ENCODE results near the gene TP53I13. TPM values are rescaled to one million over a fixed set of nuclear protein-coding genes. Genes with fewer than 3 reads are reported as not detected.

The TP53I13 gene
- total RNA-seq, 1 experiment from 2014 or later, result 33.3 TPM

DNA sequence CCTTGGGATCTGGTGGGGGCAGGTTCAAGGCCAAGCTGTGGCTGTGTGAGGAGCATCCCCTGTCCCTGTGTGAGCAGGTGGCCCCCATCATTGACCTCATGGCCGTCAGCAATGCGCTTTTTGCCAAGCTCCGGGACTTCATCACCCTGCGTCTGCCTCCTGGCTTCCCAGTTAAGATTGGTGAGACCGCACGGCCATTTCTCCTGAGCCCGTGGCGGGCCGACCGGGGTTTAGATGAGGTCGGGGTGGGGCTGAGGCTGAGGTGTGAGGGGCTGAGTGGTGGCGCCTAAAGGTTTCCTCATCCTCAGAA is 43.5 kb downstream of the TP53I13 start:
- no peak for DNase-seq (ENCODE audit: low read depth, low spot score)
- ChIA-PET POLR2A (no interaction called here), CTCF (no interaction called here), RAD21 (ENCODE audit: low non-redundant PET in 1 of 2, low total read pairs in 2 of 2, uncharacterized antibody in 2 of 2, unreplicated experiment in 2 of 2) (no interaction called here)
- Histone ChIP-seq H3K79me2 (ENCODE audit: insufficient read depth, low read length) (peaks cover 2% of the 10 kb centered on the region; the same call in 1 of the 2 replicates), H4K20me1 (ENCODE audit: insufficient read depth) (no peaks in the 10 kb centered on the region), H3K27ac (ENCODE audit: low read depth, low read length) (no peak overlapping the region), H3K36me3 (ENCODE audit: control insufficient read depth in 1 of 2, insufficient read depth in 2 of 2, low read length in 2 of 2) (no peaks in the 10 kb centered on the region), H3K9ac (ENCODE audit: low read length) (no peak overlapping the region), H3K9me2 (ENCODE audit: insufficient read depth) (no peaks in the 10 kb centered on the region), H2AFZ (ENCODE audit: low read depth, low read length, poor library complexity, severe bottlenecking) (no peak overlapping the region), H3K27me3 (ENCODE audit: insufficient read depth, low read length) (no peaks in the 10 kb centered on the region), H3K4me1 (ENCODE audit: control insufficient read depth in 1 of 2, insufficient read depth in 2 of 2, low read length in 2 of 2) (peaks cover 0 to 14% of the 10 kb centered on the region in 2 experiments; a peak in 1 of 4 replicates), H3K4me2 (ENCODE audit: low read length) (no peak overlapping the region), H3K9me3 (ENCODE audit: control insufficient read depth in 1 of 2, insufficient read depth in 1 of 2, low read depth in 1 of 2, low read length in 2 of 2) (no peaks in the 10 kb centered on the region), H3K4me3 (replicated peaks in 1 of 2; ENCODE audit: low read depth in 1 of 2, low read length in 2 of 2) (no peak overlapping the region)
- no peak for ATAC-seq
- intact Hi-C loops (cut with micrococcal nuclease), result no loop called here
- no TSS peak for BruUV-seq (replicated peaks)
- no peak for TF ChIP-seq EZH2phosphoT487 (IDR thresholded peaks at IDR 0.05; ENCODE audit: borderline replicate concordance)
- TF ChIP-seq MAX (IDR thresholded peaks at IDR 0.05), result no peak
- no peak for TF ChIP-seq POLR2AphosphoS5 (IDR thresholded peaks at IDR 0.05; ENCODE audit: low read depth, low read length)
- TF ChIP-seq POLR2A (IDR thresholded peaks at IDR 0.05; ENCODE audit: borderline replicate concordance, extremely low read depth, insufficient read depth, insufficient read length), result no peak
- no peak for TF ChIP-seq SP1 (IDR thresholded peaks at IDR 0.05; ENCODE audit: low read depth)
- TF ChIP-seq, protein P1, sequence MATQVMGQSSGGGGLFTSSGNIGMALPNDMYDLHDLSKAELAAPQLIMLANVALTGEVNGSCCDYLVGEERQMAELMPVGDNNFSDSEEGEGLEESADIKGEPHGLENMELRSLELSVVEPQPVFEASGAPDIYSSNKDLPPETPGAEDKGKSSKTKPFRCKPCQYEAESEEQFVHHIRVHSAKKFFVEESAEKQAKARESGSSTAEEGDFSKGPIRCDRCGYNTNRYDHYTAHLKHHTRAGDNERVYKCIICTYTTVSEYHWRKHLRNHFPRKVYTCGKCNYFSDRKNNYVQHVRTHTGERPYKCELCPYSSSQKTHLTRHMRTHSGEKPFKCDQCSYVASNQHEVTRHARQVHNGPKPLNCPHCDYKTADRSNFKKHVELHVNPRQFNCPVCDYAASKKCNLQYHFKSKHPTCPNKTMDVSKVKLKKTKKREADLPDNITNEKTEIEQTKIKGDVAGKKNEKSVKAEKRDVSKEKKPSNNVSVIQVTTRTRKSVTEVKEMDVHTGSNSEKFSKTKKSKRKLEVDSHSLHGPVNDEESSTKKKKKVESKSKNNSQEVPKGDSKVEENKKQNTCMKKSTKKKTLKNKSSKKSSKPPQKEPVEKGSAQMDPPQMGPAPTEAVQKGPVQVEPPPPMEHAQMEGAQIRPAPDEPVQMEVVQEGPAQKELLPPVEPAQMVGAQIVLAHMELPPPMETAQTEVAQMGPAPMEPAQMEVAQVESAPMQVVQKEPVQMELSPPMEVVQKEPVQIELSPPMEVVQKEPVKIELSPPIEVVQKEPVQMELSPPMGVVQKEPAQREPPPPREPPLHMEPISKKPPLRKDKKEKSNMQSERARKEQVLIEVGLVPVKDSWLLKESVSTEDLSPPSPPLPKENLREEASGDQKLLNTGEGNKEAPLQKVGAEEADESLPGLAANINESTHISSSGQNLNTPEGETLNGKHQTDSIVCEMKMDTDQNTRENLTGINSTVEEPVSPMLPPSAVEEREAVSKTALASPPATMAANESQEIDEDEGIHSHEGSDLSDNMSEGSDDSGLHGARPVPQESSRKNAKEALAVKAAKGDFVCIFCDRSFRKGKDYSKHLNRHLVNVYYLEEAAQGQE (IDR thresholded peaks at IDR 0.05; ENCODE audit: low read depth), result no peak
- no peak for TF ChIP-seq ATF3 (IDR thresholded peaks at IDR 0.05)
- TF ChIP-seq SRF (IDR thresholded peaks at IDR 0.05; ENCODE audit: low read depth), result no peak
- TF ChIP-seq SIN3A (IDR thresholded peaks at IDR 0.05; ENCODE audit: low read depth), result no peak
- TF ChIP-seq ZNF274 (IDR thresholded peaks at IDR 0.05; ENCODE audit: low read depth, low read length), result no peak
- TF ChIP-seq CEBPB (IDR thresholded peaks at IDR 0.05; ENCODE audit: low read depth), result no peak
- TF ChIP-seq TCF7L2 (IDR thresholded peaks at IDR 0.05; ENCODE audit: borderline replicate concordance, extremely low read depth, insufficient read depth, insufficient read length), result no peak

All from HCT116 (cell line).